Heart right ventricle (tissue), 16 donors: ENCODE data around the gene ARAP1. TPM values are rescaled to one million over a fixed set of nuclear protein-coding genes. Genes with fewer than 3 reads are reported as not detected.
A peak's percentile ranks its signal among the peaks of the same experiment; 100 is the strongest.

ENCODE experiments used
- ATAC-seq, 8 donors: fragments of 200-7000 bp; cut with Tn5 transposase; one replicate each; pipeline ENCODE4 v1.9.1; 2020; ENCODE audit warnings: mild to moderate bottlenecking in 8 of 8, moderate library complexity in 8 of 8, moderate number of reproducible peaks in 1 of 8
- DNase-seq, 2 donors: peaks; one replicate each; pipeline ENCODE4 v3.0.0-alpha.2; 2020
- H3K27ac ChIP-seq, 10 donors: fragments of 200-600 bp; sonication (generic) in 2 of 10; one replicate each; pipeline versions ENCODE4 v1.5.0 to v1.8.0; 2020 to 2022; ENCODE audit warnings: mild to moderate bottlenecking in 3 of 10
- H3K27me3 ChIP-seq, 7 donors: fragments of 200-600 bp; one replicate each; pipeline ENCODE4 v1.8.0; 2021 to 2022; ENCODE audit warnings: mild to moderate bottlenecking in 2 of 7
- H3K36me3 ChIP-seq, 9 donors: fragments of 200-600 bp; sonication (generic) in 1 of 9; one replicate each; pipeline versions ENCODE4 v1.5.0 to v1.8.0; 2020 to 2022; ENCODE audit warnings: mild to moderate bottlenecking in 2 of 9
- H3K4me1 ChIP-seq, 9 donors: fragments of 200-600 bp; sonication (generic) in 1 of 9; one replicate each; pipeline versions ENCODE4 v1.5.0 to v1.8.0; 2020 to 2022; ENCODE audit warnings: mild to moderate bottlenecking in 4 of 9
- H3K4me3 ChIP-seq, 10 donors: fragments of 200-600 bp; sonication (generic) in 2 of 10; one replicate each; pipeline versions ENCODE4 v1.5.0 to v1.8.0; 2020 to 2022; ENCODE audit warnings: mild to moderate bottlenecking in 7 of 10, moderate library complexity in 2 of 10
- H3K9me3 ChIP-seq, 11 donors: fragments of 200-600 bp in 10 of 11; sonication (generic) in 2 of 11; one replicate each; pipeline versions ENCODE4 v1.5.0 to v1.8.0; 2013 to 2022; ENCODE audit warnings: mild to moderate bottlenecking in 2 of 11, control low read depth in 1 of 11, moderate library complexity in 1 of 11
- CTCF ChIP-seq, 9 donors: fragments of 200-600 bp; sonication (generic) in 2 of 9; IDR thresholded peaks; one replicate each; pipeline versions ENCODE4 v1.5.0 to v1.8.0; 2021 to 2022; ENCODE audit warnings: antibody characterized with exemption in 9 of 9, mild to moderate bottlenecking in 5 of 9, moderate library complexity in 1 of 9
- WGBS, 2 donors: extraction: QIAGEN DNeasy Blood & Tissue Kit; methylation state at CpG; one replicate each; pipeline ENCODE4 v1.1.7; 2013; ENCODE audit warnings: inconsistent platforms in 1 of 2; 5-methylcytosine and 5-hydroxymethylcytosine counted together
- intact Hi-C, 10 donors: fragments of 100-400 bp; cut with DNase I; formaldehyde crosslinking; loops; one replicate each; pipeline versions ENCODE4 v1.11.1 to v1.14.2; 2022
- polyA plus RNA-seq, 2 donors: library from polyadenylated mRNA; stranded (reverse); fragments of 200-250 nt; gene quantifications; one replicate each; pipeline ENCODE4 v1.2.3, GENCODE V29; 2013
- total RNA-seq, 10 donors: library from RNA; stranded (reverse); fragmentation: NEBNext Ultra II Directional in 3 of 10; extraction: Animal tissue kit (Norgen Biotek cat#: 25700) in 3 of 10; gene quantifications; one replicate each; pipeline versions ENCODE4 v1.2.1 to v1.2.4, GENCODE V29; 2021 to 2023
- donor health status: Arrhythmogenic right ventricular cardiomyopathy.
- donor health status: ischemic (EF 13 %, LVEDD 7.1; RV severe dilation, severe dysfunction).
- donor health status: healthy with polysubstance abuse.
- donor health status: DM: no; HTN: yes; CAD: no.
- donor health status: DM: no; HTN: no; CAD: no.
- donor health status: ischemic (EF 25% LVEDD 6.9; RV normal size, moderate dysfunction).
- donor health status: ischemic (EF 25% LVEDD 5.7; RV mildly dilated, moderate dysfunction).
- donor health status: healthy.
- donor health status: DM: yes; HTN: yes; CAD: no.
- donor health status: Ischemic cardiomyopathy.
- donor health status: ischemic (EF 35%, LVEDD 5.7; RV mildly dilated, moderate dysfunction).
- donor health status: nonischemic (EF 11% LVEDD 7.7; RV severe dilation, severe dysfunction).
- donor health status: DM: yes; HTN: yes; CAD: no.
- donor health status: PGD.
- donor health status: ischemic (EF 29% LVEDD 5.4; RV normal size, mild dysfunction).
- donor health status: nonischemic (EF 23%, LVEDD 6.1; RV moderate dilation, normal function).

Gene ARAP1
- total and polyA plus RNA-seq, 12 donors: 30.4 to 68.3 (median 40.8) TPM

- no peaks in the 10 kb centered on the region for H3K36me3 ChIP-seq
- ATAC-seq (no peak), DNase-seq (no peak)
- TF ChIP-seq CTCF (IDR thresholded peaks at IDR 0.05): no peak
- H3K4me3 ChIP-seq: peak overlapping the region; percentile 58 to 75 (median 72)
- no peaks in the 10 kb centered on the region for H3K9me3 ChIP-seq
- WGBS, 2 donors: 37 to 45% methylated on average over 12 of the region's 12 CpGs
- intact Hi-C loops: loop anchor here in 9 of 10 donors (1.0 to 10.0 kb wide), 10 partner anchors 42 to 171 kb away; no protein-coding TSS in a partner anchor
- peaks cover 12 to 62% (median 38%) of the 10 kb centered on the region in 9 donors for H3K4me1 ChIP-seq
- H3K27ac ChIP-seq: peak overlapping the region; percentile 58 to 84 (median 73)
- peaks cover 0 to 47% (median 0%) of the 10 kb centered on the region in 7 donors for H3K27me3 ChIP-seq
Observed at GRCh38 chr11:72641522-72642042, 110.6 kb downstream of the ARAP1 start.

GRCh38 chr11:72639502-72640375, 112.5 kb downstream of the ARAP1 start:
- peaks cover 0 to 50% (median 0%) of the 10 kb centered on the region in 7 donors for H3K27me3 ChIP-seq
- intact Hi-C loops: loop anchor here in 6 of 10 donors (5.0 to 10.0 kb wide), 3 partner anchors 52 to 165 kb away; no protein-coding TSS in a partner anchor
- no peak for TF ChIP-seq CTCF (IDR thresholded peaks at IDR 0.05)
- no peaks in the 10 kb centered on the region for H3K36me3 ChIP-seq
- peaks cover 14 to 81% (median 56%) of the 10 kb centered on the region in 9 donors for H3K4me1 ChIP-seq
- H3K4me3 ChIP-seq: peak overlapping the region in 8 of 10 donors; percentile 63 to 75 (median 73)
- peak overlapping the region in 8 of 10 donors; percentile 25 to 87 (median 62) for H3K27ac ChIP-seq
- peak; percentile 52 for DNase-seq
- 60 to 65% methylated on average over 23 of the region's 23 CpGs for WGBS, 2 donors
- H3K9me3 ChIP-seq: no peaks in the 10 kb centered on the region
- peak in 7 of 8 donors; percentile 36 to 70 (median 52) for ATAC-seq

- ATAC-seq (no peak), DNase-seq (no peak)
- TF ChIP-seq CTCF (IDR thresholded peaks at IDR 0.05): no peak
- H3K36me3 ChIP-seq: no peaks in the 10 kb centered on the region
- H3K4me3 ChIP-seq: no peak overlapping the region
- peaks cover 0 to 50% (median 0%) of the 10 kb centered on the region in 7 donors for H3K27me3 ChIP-seq
- intact Hi-C loops: no loop called here
- peak overlapping the region in 3 of 10 donors; percentile 24 to 87 (median 80) for H3K27ac ChIP-seq
- H3K4me1 ChIP-seq: peaks cover 20 to 93% (median 65%) of the 10 kb centered on the region in 9 donors
- WGBS, 2 donors: 65 to 80% methylated on average over 8 of the region's 8 CpGs
- no peaks in the 10 kb centered on the region for H3K9me3 ChIP-seq
Observed at GRCh38 chr11:72637926-72638325, 114.3 kb downstream of the ARAP1 start.

DNA sequence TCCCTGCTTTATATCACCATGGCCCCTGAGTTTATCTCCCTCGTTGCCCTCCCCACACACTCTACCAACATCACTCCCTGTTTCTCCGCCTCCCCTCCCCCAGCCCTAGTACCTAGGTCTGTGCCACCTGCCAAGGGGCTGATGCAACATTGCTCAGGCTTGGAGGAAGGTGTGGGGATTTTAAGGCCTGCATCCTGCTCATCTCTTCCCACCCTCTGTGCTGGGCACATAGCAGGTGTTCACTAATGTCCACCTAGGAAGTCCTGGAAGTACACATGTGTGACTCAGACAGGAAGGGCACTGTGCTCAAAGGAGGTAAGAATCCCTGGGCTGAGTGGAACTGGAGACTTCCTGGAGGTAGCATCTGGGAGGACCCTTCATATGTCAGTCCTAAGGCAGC, 115.0 kb downstream of the ARAP1 start:
- Histone ChIP-seq H3K9me3 (no peaks in the 10 kb centered on the region), H3K27me3 (peaks cover 0 to 43% (median 0%) of the 10 kb centered on the region in 7 donors), H3K27ac (peak overlapping the region in 8 of 10 donors; percentile 24 to 90 (median 82)), H3K36me3 (no peaks in the 10 kb centered on the region), H3K4me3 (no peak overlapping the region), H3K4me1 (peaks cover 20 to 95% (median 66%) of the 10 kb centered on the region in 9 donors)
- TF ChIP-seq CTCF (IDR thresholded peaks at IDR 0.05): no peak
- ATAC-seq (no peak), DNase-seq (no peak)
- intact Hi-C loops: no loop called here
- WGBS, 2 donors: 69 to 74% methylated on average over 2 of the region's 2 CpGs
